Measurements from ENCODE around the gene COMMD9.

The COMMD9 gene

DNA sequence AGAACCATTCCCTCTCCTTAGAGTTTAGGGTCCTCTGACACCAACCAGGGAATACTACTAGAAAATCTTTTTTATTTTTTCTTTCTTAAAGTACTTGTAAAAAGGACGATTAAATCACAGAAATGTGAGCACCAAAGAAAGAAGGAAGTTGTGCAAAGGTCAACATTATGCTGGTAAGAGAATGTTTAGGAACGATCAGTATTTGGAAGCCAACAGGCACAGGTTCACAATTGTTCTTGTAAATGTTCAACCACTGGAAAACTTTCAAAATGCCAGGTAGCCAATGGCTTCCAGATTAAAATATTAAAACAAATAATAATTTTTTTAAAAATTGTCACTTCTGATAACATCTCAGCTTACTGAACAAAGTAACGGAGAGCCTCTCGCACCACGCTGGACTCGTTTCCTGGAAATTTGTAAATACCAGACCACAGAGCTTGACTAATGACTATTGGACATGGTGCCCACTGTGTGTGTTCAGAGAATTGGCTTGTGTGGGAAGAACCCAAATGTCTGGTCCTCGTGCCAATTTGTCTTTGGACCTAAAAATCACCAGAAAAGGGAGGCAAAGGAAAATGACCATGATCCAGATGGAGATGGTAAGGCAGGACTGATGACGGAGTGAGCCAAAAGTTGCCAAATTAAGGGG, 20.8 kb downstream of the COMMD9 start:
- DNase-seq (ENCODE audit: low read depth): no peak
- TF ChIP-seq, protein P1, sequence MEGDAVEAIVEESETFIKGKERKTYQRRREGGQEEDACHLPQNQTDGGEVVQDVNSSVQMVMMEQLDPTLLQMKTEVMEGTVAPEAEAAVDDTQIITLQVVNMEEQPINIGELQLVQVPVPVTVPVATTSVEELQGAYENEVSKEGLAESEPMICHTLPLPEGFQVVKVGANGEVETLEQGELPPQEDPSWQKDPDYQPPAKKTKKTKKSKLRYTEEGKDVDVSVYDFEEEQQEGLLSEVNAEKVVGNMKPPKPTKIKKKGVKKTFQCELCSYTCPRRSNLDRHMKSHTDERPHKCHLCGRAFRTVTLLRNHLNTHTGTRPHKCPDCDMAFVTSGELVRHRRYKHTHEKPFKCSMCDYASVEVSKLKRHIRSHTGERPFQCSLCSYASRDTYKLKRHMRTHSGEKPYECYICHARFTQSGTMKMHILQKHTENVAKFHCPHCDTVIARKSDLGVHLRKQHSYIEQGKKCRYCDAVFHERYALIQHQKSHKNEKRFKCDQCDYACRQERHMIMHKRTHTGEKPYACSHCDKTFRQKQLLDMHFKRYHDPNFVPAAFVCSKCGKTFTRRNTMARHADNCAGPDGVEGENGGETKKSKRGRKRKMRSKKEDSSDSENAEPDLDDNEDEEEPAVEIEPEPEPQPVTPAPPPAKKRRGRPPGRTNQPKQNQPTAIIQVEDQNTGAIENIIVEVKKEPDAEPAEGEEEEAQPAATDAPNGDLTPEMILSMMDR (IDR thresholded peaks at IDR 0.05; ENCODE audit: control insufficient read depth, insufficient read depth, low read depth, low read length, missing control alignments): no peak
- no peak overlapping the region for H3K4me3 ChIP-seq (ENCODE audit: control insufficient read depth, low read depth, low read length)

DNA sequence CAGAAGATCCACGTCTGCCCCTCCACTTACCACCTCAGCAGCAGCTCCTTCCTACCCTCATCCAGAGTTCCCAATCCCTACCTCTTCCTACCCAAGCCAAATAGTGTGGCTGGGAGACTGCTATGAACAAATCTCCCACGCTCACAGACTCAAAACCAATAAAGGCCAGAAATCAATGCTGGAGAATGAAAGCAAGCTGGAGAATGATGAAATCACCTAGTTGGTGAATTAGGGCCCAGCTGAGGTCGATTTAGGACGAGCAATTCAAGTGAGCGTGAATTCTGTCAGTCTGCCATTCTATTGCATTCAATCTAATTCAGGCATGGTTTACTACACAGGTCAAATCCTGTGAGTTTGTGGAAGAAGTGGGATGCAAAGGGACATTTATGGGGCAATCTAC, 22.5 kb downstream of the COMMD9 start:
- H3K4me3 ChIP-seq (ENCODE audit: control insufficient read depth, low read depth, low read length): no peak overlapping the region
- TF ChIP-seq, protein P1 (IDR thresholded peaks at IDR 0.05; ENCODE audit: control insufficient read depth, insufficient read depth, low read depth, low read length, missing control alignments): no peak
- DNase-seq (ENCODE audit: low read depth): no peak

DNA sequence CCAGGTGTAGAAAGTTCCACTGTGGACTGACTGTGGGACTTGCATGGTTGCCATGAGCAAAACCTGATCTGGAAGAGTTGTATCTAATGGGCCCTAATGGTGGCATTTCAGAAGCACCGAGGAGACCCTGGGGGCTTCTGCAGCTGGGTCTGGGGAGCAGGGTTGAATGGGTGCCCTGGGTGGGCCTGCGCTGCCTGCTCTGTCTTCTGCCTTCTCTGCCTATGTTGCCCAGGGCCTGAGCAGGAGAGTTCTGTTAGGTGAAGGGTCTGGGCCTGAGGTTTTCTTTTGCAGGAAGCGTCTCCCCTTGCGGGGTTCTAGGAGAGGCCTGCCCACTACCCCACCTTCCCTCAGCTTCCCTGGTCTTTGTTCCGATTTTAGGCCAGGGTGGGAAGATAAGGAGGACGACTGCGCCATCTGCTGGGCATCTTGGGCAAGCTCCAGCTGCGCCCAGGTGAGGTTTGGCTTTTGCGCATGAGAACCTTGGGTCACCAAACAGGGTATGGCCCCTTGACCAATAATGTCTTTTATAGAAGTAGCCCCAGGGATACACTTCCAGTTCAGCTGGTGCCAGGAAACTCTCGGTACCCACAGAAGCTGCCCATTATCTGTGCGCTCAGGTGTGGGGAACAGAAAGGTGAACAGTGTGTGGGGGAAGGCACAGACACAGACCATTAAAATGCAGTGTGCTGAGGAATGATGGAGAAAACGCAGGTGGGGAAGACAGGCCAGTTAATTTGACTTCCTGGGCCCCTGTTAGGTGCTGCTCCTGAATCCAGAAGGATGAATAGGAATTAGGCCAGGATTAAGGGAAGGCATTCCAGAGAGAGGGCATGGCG, 23.2 kb downstream of the COMMD9 start:
- TF ChIP-seq, protein P1 (IDR thresholded peaks at IDR 0.05; ENCODE audit: control insufficient read depth, insufficient read depth, low read depth, low read length, missing control alignments): peak; percentile 92
- no peak overlapping the region for H3K4me3 ChIP-seq (ENCODE audit: control insufficient read depth, low read depth, low read length)
- DNase-seq (ENCODE audit: low read depth): no peak

DNA sequence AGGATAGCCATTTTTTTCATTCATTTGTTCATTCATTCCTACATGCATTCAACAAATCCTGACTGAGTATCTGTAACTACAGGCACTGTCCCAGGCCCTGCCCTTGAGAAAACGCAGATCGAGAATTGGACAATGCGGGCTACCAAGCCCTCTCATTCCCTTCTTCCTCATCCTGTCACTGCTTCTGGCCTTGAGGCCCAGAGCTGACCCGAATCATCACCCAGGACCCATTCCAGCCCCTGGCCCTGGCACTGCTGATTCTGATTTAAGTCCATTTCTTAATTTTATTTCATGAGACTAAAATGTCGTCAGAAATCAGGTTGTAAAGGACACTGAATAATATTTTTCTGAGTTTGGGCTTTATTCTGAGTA, 24.3 kb downstream of the COMMD9 start:
- DNase-seq (ENCODE audit: low read depth): no peak
- TF ChIP-seq, protein P1 (IDR thresholded peaks at IDR 0.05; ENCODE audit: control insufficient read depth, insufficient read depth, low read depth, low read length, missing control alignments): no peak
- no peak overlapping the region for H3K4me3 ChIP-seq (ENCODE audit: control insufficient read depth, low read depth, low read length)

DNA sequence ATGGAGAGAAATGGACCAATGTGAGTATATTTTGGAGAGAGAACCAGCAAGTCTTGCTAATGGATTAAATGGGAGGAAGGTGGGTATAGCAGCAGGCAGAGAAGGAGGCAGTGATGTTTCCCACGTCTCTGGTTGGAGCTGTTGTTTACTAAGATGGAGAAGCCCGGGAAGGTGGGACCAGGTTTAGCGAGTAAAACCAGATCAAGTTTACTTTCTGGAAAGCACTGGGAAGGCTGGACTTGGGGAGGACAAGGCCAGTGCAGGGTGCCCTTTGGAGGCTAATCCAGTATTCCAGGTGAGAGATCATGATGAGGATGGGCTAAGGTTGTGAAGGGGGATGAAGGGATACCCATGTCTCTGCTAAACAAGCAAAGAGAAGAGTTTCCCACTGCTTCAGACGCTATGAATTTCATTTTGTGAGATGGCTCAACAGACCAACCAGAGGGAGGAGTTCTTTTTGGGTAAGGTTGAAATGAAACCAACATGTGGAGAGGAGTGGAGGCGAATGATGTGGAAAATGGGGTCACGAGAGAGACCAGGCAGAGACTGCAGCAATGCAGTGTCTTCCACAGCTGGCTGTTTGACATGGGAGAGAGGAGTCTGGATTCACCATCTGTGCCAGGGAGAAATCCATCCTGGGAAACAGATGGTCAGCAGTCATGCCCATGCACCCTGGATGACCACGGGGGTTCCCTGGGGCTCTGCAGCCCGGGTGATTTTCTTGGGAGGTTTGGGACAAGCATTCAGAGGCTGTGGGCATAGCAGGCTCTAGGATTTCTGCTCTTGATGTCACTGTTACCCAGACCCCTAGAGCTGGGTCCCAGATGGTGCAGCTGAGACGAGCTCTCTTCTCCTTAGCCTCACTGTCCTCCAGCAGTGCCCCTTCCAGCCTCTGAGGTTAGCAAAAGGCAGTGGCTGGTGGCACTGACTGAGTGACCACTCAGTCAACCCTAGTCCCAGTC, 24.9 kb downstream of the COMMD9 start:
- no peak for DNase-seq (ENCODE audit: low read depth)
- TF ChIP-seq, protein P1 (IDR thresholded peaks at IDR 0.05; ENCODE audit: control insufficient read depth, insufficient read depth, low read depth, low read length, missing control alignments): no peak
- no peak overlapping the region for H3K4me3 ChIP-seq (ENCODE audit: control insufficient read depth, low read depth, low read length)

DNA sequence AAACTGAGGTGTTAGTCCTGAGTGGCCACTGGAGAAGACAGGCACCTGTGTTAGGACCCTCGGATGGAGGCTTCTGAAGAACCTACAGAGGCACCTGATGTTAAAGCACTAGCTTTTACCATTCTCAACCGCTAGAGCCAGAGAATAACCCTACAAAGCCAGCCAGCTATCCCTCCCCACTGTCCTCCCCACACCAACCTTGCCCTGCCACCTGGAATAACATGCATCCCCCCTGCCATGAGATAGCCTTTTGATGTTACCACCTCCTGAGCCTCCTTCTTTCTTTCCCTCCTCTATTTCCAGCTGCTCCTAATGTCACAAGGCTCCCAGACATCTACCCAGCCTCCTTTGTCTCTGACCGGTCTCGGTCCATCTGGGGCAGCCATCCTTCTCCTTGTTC, 28.1 kb downstream of the COMMD9 start:
- H3K4me3 ChIP-seq (ENCODE audit: control insufficient read depth, low read depth, low read length): no peak overlapping the region
- no peak for DNase-seq (ENCODE audit: low read depth)
- TF ChIP-seq, protein P1 (IDR thresholded peaks at IDR 0.05; ENCODE audit: control insufficient read depth, insufficient read depth, low read depth, low read length, missing control alignments): no peak

All from AG09309 (cell line).